ENCODE data around the gene SNAP23.
A peak's percentile ranks its signal among the peaks of the same experiment; 100 is the strongest.
"Not testable (repeated sequence)": the region's sequence is repeated elsewhere in the genome, so short reads cannot be mapped to it uniquely, and the experiment has no call there.

SNAP23 gene

GRCh38 chr15:42498212-42499068 is 3.0 kb downstream of the SNAP23 start:
- DNase-seq = no peak

GRCh38 chr15:42499858-42500609 is 4.6 kb downstream of the SNAP23 start:
- no peak for DNase-seq

GRCh38 chr15:42502477-42502876 is 7.0 kb downstream of the SNAP23 start:
- DNase-seq = no peak

GRCh38 chr15:42503825-42504224 is 8.4 kb downstream of the SNAP23 start:
- DNase-seq = no peak

DNA sequence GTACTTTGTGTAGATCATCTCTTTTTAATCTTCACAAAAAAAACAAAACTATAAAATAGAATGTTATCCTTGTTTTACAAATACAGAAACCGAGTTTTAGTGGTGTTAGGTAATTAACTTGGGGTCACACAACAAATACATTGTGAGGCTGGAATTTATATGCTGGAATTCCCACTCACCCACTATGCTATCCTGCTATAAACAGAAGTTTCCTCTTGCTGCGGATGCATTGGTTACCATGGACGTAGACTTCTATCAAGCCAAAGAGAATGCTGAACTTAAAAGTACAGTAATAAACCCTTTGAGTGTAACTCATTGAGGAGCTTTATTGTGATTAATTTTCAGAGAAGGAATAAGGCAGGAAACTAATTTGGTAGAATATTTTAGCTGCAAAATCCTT is 9.2 kb downstream of the SNAP23 start:
- no peak for DNase-seq

DNA sequence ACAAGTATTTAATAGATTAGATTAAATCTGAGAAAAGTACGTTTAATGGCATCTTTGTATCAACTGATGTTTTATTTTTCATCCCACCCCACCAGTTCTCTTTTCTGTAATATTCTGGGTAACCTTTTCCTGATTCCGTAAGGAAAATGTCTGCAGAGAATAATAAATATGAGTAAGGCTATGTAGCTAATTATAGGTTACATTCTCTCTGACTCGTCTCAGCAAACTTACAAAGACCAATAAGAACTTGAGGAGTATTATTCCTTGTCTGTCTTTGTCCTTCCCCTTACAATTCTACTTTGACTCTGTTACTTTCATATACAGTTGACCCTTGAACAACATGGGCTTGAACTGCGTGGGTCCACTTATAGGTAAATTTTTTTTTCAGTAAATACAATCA is 12.1 kb downstream of the SNAP23 start:
- no peak for DNase-seq

DNA sequence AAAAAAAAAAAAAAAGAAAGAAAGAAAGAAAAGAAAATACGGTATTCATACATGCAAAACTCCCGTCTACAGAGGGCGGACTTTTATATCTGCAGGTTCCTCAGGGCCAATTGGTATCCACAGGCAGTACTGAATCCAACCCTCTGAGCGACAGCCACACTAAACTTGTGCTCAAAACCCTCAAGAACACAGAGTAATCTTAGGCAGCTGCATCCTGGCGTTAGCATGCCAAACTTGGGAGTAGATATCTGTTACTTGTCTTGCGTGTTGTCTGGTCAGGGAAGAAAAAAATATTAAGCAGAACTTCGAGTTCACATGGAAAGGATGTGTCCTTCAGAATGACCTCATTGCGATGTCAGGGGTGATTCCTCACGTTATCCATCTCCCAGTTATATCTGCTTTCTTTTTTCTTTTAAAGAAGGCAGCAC is 12.8 kb downstream of the SNAP23 start:
- DNase-seq = no peak

- DNase-seq = no peak
Observed at GRCh38 chr15:42510258-42511006, 15.0 kb downstream of the SNAP23 start.

DNA sequence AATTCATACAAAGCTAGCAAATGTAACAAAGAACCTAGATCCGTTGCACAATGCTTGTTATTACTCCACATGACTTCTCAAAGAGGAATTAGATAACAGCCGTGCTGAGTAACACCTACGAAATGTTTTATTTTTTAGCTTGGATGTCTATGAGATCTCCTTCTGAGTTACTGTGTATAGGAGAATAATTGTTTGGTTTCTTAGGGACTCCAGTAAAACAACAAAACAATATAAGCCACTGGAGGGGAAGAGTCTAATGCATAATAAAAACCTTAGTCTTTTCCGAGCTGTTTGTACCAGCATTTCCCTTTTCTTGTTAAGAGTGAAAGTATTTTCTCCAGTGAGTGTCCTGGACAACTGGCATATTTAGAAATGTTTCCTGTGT is 15.6 kb downstream of the SNAP23 start:
- DNase-seq = no peak

GRCh38 chr15:42523331-42523730 is 27.9 kb downstream of the SNAP23 start:
- DNase-seq = peak; percentile 1

GRCh38 chr15:42528970-42529369 is 33.5 kb downstream of the SNAP23 start:
- no peak for DNase-seq

- DNase-seq = no peak
Observed at GRCh38 chr15:42533246-42533645, 37.8 kb downstream of the SNAP23 start.

DNA sequence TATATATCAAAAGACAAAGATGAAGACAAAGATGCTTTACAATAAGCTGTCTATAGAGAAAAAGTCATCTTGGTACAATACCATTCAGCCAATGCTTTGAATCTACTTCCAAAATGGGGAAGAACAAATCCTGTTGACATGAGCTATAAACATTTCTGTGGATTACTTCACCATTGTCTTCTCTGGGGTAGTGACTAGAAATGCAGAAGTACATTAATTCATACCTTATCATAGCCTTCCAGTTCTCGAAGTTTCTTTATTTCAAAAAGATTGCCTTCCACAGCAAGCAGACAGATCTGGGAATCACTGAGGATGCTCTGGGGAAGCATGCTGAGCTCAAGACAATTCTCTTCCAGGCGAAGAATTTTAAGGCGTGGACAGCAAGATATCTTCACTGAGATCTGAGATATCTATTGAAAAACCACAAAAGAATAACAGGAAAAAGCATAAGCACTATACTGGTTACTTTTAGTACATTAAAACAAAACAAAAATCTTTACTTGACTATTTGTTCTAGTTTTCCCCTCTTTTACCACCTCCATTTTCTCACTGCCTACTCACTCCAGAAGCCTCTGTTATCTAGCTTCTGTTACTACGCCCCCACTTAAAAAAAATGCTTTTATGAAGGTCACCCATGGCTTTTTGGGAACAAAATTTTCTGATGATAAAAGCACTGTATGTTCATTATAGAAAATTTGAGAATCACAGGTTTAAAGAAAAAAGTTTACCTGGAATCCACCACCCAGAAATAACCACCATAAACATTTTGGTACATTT is 49.6 kb downstream of the SNAP23 start:
- DNase-seq = no peak

- DNase-seq = no peak
Observed at GRCh38 chr15:42547918-42548248, 52.4 kb downstream of the SNAP23 start.

DNA sequence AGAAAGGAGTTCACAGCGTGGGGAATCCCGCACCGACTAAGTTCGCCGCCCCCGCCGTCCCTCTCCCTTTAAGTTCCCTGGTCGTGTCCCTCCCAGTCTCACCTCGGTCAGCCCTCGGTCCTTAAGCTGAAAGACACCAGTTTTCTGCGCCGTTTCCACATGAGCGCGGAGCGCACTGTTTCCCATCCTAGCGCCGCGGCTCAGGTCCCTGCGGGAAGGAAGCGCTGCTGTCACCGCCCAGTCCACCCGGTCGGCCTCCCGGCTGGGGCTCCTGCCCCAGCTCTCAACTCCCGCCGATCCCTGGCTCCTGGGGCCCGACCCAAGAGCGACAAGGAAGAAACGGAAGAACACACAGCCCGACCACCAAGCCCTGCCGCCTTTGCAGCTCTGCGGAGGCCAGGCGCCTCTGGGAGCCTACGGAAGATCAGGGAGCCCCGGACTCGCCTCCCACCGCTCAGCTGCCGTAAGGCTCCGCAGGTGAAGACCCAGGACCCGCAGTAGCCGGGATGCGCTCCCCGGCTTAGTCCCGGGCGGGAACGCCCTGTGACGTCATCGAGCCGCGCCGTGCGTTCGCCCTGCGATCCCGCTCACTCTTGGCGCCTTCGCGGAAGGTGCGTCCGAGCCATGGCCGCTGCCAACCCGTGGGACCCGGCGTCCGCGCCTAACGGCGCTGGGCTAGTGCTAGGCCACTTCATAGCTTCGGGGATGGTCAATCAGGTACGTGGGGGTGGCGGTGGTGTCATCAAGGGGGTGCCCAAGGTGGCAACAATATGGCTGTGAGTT is 53.0 kb downstream of the SNAP23 start, which contains the start of the genes HAUS2 and LRRC57:
Gene HAUS2, plus strand, starts transcription at position 590 of the 783 bp plus-strand sequence. Its CDS starts 35 bp downstream, at position 625.
Gene LRRC57, minus strand, starts transcription at position 545 of the 783 bp plus-strand sequence. Its CDS starts 359 bp downstream, at position 186.
- peak; percentile 86 for DNase-seq

DNA sequence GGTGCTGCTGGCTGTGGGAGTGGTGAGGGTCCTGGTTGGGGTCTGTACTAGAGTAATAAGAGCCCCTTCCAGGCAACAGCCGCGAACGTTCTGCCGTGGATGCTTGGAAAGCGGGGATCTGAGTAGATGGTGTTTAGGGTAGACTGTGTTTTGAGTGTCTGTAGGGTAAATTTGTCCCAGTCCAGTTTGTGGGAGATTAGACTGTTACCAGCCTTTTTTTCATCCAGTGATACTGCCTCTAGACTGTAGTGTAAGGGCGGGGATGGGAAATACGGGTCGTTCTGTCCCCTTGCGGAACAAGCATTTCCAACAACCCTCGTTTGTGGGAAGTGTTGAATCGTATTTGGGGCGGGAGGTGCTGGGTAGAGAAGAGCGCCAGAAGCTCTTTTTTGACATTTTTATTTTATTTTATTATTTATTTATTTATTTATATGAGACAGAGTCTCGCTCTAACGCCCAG is 53.6 kb downstream of the SNAP23 start:
- no peak for DNase-seq

DNA sequence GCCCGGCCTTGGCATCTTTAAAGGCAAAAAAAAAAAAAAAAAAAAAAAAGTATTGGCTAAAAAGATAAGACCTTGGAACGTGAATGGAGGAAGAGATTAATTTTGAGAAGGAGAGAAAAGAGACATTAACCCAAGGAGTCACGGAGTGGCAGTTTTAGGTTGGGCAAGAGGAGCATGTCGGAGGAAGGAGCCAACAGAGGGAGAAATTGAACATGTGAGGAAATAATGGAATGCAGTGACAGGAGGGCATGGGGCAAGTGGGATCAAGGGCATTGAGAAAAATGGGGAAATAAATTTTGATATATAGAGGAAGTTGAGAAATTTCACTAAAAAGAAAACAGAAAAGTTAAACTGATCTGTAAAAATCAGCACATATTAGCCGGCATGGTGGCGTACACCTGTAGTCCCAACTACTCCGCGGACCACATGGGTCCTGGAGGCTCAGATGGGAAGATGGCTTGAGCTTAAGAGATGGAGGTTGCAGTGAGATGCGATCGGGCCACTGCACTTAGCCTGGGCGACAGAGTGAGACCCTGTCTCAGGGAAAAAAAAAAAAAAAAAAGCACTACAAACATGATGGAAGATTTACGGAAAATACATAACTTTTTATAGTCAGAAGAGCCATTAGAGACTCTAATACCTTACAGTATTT is 54.4 kb downstream of the SNAP23 start:
- DNase-seq = no peak

- DNase-seq = no peak
Observed at GRCh38 chr15:42553554-42553953, 58.1 kb downstream of the SNAP23 start.

- DNase-seq = not testable (repeated sequence)
Observed at GRCh38 chr15:42556550-42557207, 61.2 kb downstream of the SNAP23 start.

GRCh38 chr15:42558739-42559138 is 63.3 kb downstream of the SNAP23 start:
- no peak for DNase-seq
